ENCODE data around the gene POMZP3. TPM values are rescaled to one million over a fixed set of nuclear protein-coding genes. Genes with fewer than 3 reads are reported as not detected.

POMZP3 gene
- total RNA-seq (2022; extraction: Qiagen RNA extraction; ENCODE audit: low read depth), result 20.7 to 28.4 TPM (median 24.6 TPM) in 5 replicates

DNA sequence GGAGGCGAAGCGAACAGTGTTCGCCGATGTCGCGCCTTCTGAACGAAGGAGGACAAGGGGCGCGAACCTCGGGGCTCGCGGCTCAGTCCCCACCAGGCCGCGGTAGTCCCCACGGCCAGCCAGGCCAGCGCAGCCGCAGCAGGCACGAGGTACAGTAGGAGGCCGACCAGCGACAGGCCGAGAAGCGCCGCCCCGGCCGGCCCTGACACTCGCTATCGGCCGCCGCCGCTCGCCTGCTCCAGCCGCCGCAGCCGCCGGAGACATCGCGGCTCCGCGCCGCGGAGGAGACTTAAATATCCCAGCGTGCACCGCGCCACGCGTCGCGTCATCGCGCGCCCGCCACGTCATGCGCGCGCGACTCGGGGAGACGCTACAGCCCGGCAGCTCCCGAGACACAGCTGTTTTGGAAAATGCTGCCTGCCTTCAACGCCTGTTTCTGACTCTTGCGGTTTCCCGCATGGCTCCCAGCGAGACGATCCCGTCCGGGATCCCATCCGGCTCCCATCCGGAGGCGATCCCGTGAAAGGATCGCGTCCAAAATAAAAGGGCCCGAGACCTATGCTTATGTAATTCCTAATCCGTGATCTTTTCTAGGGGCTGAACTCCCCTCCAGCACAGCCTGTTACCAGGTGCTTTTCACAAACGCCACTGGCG is at the start of gene POMZP3:
Gene POMZP3 (minus strand): TSS at position 291 of the 654 bp plus-strand sequence. CDS start 1,215 bp downstream, outside the sequence.

Other genes with a start within 250 kb of the POMZP3 start
- gene SSC4D, start 217.6 kb downstream of the POMZP3 start, total RNA-seq (2022; extraction: Qiagen RNA extraction; ENCODE audit: low read depth), result 0.89 to 1.6 TPM (median 1.0 TPM) in 5 replicates
- gene ZP3, start 202.3 kb downstream of the POMZP3 start, total RNA-seq (2022; extraction: Qiagen RNA extraction; ENCODE audit: low read depth), result 18.4 to 22.2 TPM (median 20.2 TPM) in 5 replicates
- gene DTX2, start 165.6 kb downstream of the POMZP3 start, total RNA-seq (2022; extraction: Qiagen RNA extraction; ENCODE audit: low read depth), result 33.1 to 37.3 TPM (median 34.4 TPM) in 5 replicates
- 12.7 to 21.8 TPM (median 18.7 TPM) in 5 replicates for gene UPK3B, start 116.7 kb downstream of the POMZP3 start, total RNA-seq (2022; extraction: Qiagen RNA extraction; ENCODE audit: low read depth)
- gene SPDYE16, start 84.0 kb downstream of the POMZP3 start, total RNA-seq (2022; extraction: Qiagen RNA extraction; ENCODE audit: low read depth), result not detected in 5 replicates